SK-N-SH treated with all-trans-retinoic acid at 6 μM for 48 hours (cell line): Measurements from ENCODE around the gene RBM34.

Experiments used
- ATAC-seq: fragments of 200-7000 bp; cut with Tn5 transposase; 3 replicates; pipeline ENCODE4 v1.9.1; 2020; ENCODE audit warnings: mild to moderate bottlenecking, moderate library complexity
- ARNTL ChIP-seq: fragments of 450-650 bp; formaldehyde crosslinking; IDR thresholded peaks from 2 replicates; pipeline ENCODE4 v1.5.0; 2020; ENCODE audit warnings: low read depth, mild to moderate bottlenecking, moderate library complexity, borderline replicate concordance
- CREB5 ChIP-seq: fragments of 250-450 bp; sonication (Bioruptor Pico); IDR thresholded peaks from 2 replicates; pipeline ENCODE4 v1.5.1; 2020; ENCODE audit warnings: low read depth, mild to moderate bottlenecking, moderate library complexity
- CSDC2 ChIP-seq: fragments of 250-450 bp; sonication (Bioruptor Pico); IDR thresholded peaks from 2 replicates; pipeline ENCODE4 v1.5.0; 2020; ENCODE audit warnings: mild to moderate bottlenecking, moderate library complexity
- CSRNP3 ChIP-seq: fragments of 250-450 bp; sonication (Bioruptor Pico); IDR thresholded peaks from 2 replicates; pipeline ENCODE4 v1.5.1; 2021; ENCODE audit warnings: mild to moderate bottlenecking, moderate library complexity
- ESRRG ChIP-seq: fragments of 250-450 bp; sonication (Bioruptor Pico); IDR thresholded peaks from 2 replicates; pipeline ENCODE4 v1.6.1; 2021; ENCODE audit warnings: mild to moderate bottlenecking
- GLIS3 ChIP-seq: fragments of 250-450 bp; sonication (Bioruptor Pico); IDR thresholded peaks from 2 replicates; pipeline ENCODE4 v1.5.0; 2020; ENCODE audit warnings: mild to moderate bottlenecking, moderate library complexity
- OSR1 ChIP-seq: fragments of 250-450 bp; sonication (Bioruptor Pico); IDR thresholded peaks from 2 replicates; pipeline ENCODE4 v1.8.0; 2022; ENCODE audit warnings: moderate library complexity, mild to moderate bottlenecking, inconsistent platforms
- PATZ1 ChIP-seq: fragments of 250-450 bp; sonication (Bioruptor Pico); IDR thresholded peaks from 2 replicates; pipeline ENCODE4 v1.8.0; 2020; ENCODE audit warnings: mild to moderate bottlenecking, moderate library complexity, borderline replicate concordance
- POU6F1 ChIP-seq: fragments of 250-450 bp; sonication (Bioruptor Pico); IDR thresholded peaks from 2 replicates; pipeline ENCODE4 v1.8.0; 2021; ENCODE audit warnings: low read depth, mild to moderate bottlenecking, moderate library complexity, borderline replicate concordance
- PPARA ChIP-seq: fragments of 250-450 bp; sonication (Bioruptor Pico); IDR thresholded peaks from 2 replicates; pipeline ENCODE4 v1.5.0; 2020; ENCODE audit warnings: mild to moderate bottlenecking, borderline replicate concordance
- RARB ChIP-seq: fragments of 250-450 bp; sonication (Bioruptor Pico); IDR thresholded peaks from 2 replicates; pipeline ENCODE4 v1.8.0; 2021; ENCODE audit warnings: mild to moderate bottlenecking, moderate library complexity
- TCF4 ChIP-seq: fragments of 250-450 bp; sonication (Bioruptor Pico); IDR thresholded peaks from 2 replicates; pipeline ENCODE4 v1.8.0; 2021; ENCODE audit warnings: mild to moderate bottlenecking, moderate library complexity, borderline replicate concordance
- TOX ChIP-seq: fragments of 250-450 bp; sonication (Bioruptor Pico); IDR thresholded peaks from 2 replicates; pipeline ENCODE4 v1.8.0; 2021; ENCODE audit warnings: mild to moderate bottlenecking, moderate library complexity, borderline replicate concordance
- TSHZ2 ChIP-seq: fragments of 250-450 bp; sonication (Bioruptor Pico); IDR thresholded peaks from 2 replicates; pipeline ENCODE4 v1.5.0; 2020; ENCODE audit warnings: mild to moderate bottlenecking, moderate library complexity
- ZC3H10 ChIP-seq: fragments of 250-450 bp; sonication (Bioruptor Pico); IDR thresholded peaks from 2 replicates; pipeline ENCODE4 v1.5.1; 2021; ENCODE audit warnings: mild to moderate bottlenecking, moderate library complexity
- ZFP30 ChIP-seq: fragments of 450-650 bp; formaldehyde crosslinking; IDR thresholded peaks from 2 replicates; pipeline ENCODE4 v1.5.0; 2022; ENCODE audit warnings: mild to moderate bottlenecking, moderate library complexity
- ZNF565 ChIP-seq: fragments of 450-650 bp; formaldehyde crosslinking; conservative IDR thresholded peaks from 2 replicates; pipeline ENCODE4 v1.5.0; 2020; ENCODE audit warnings: low read depth, mild to moderate bottlenecking, moderate library complexity
- ZNF70 ChIP-seq: fragments of 450-650 bp; formaldehyde crosslinking; IDR thresholded peaks from 2 replicates; pipeline ENCODE4 v1.5.0; 2020; ENCODE audit warnings: mild to moderate bottlenecking, moderate library complexity
- ZNF8 ChIP-seq: fragments of 450-650 bp; formaldehyde crosslinking; IDR thresholded peaks from 2 replicates; pipeline ENCODE4 v1.5.0; 2020; ENCODE audit warnings: mild to moderate bottlenecking, moderate library complexity

The RBM34 gene

GRCh38 chr1:235138821-235139220, 22.2 kb downstream of the RBM34 start:
- ATAC-seq = no peak
- TF ChIP-seq ZNF70 (CRISPR knock-in tag) (no peak), ZFP30 (CRISPR knock-in tag) (no peak), OSR1 (CRISPR knock-in tag) (no peak), GLIS3 (no peak), ESRRG (CRISPR knock-in tag) (no peak), CREB5 (CRISPR knock-in tag) (no peak), ZC3H10 (no peak), CSDC2 (CRISPR knock-in tag) (no peak), ZNF565 (CRISPR knock-in tag) (no peak), ZNF8 (CRISPR knock-in tag) (no peak), ARNTL (CRISPR knock-in tag) (no peak), PATZ1 (CRISPR knock-in tag) (no peak), TOX (CRISPR knock-in tag) (no peak), TCF4 (CRISPR knock-in tag) (no peak), PPARA (no peak)
- TF ChIP-seq, all 23 proteins: peak for 0

- no peak; the same call in 2 of the 3 replicates for ATAC-seq
Measured at GRCh38 chr1:235136111-235136510, 24.9 kb downstream of the RBM34 start.

More at GRCh38 chr1:235136111-235136510, 24.9 kb downstream of the RBM34 start:
- TF ChIP-seq CSRNP3 (no peak), TSHZ2 (CRISPR knock-in tag) (no peak), RARB (CRISPR knock-in tag) (no peak), CSDC2 (CRISPR knock-in tag) (no peak), CREB5 (CRISPR knock-in tag) (no peak), ESRRG (CRISPR knock-in tag) (no peak), ZFP30 (CRISPR knock-in tag) (no peak), POU6F1 (CRISPR knock-in tag) (no peak), ZNF565 (CRISPR knock-in tag) (no peak)
